Effector CD8-positive, alpha-beta T cell (primary cell): ENCODE measurements around the gene MAP2K3.

Experiments
- DNase-seq: peaks from one replicate; lab custom pipeline; 2025; lab: John Stamatoyannopoulos, UW

The MAP2K3 gene

GRCh38 chr17:21351366-21352065 lies 67.0 kb downstream of the MAP2K3 start:
- DNase-seq, result no peak

DNA sequence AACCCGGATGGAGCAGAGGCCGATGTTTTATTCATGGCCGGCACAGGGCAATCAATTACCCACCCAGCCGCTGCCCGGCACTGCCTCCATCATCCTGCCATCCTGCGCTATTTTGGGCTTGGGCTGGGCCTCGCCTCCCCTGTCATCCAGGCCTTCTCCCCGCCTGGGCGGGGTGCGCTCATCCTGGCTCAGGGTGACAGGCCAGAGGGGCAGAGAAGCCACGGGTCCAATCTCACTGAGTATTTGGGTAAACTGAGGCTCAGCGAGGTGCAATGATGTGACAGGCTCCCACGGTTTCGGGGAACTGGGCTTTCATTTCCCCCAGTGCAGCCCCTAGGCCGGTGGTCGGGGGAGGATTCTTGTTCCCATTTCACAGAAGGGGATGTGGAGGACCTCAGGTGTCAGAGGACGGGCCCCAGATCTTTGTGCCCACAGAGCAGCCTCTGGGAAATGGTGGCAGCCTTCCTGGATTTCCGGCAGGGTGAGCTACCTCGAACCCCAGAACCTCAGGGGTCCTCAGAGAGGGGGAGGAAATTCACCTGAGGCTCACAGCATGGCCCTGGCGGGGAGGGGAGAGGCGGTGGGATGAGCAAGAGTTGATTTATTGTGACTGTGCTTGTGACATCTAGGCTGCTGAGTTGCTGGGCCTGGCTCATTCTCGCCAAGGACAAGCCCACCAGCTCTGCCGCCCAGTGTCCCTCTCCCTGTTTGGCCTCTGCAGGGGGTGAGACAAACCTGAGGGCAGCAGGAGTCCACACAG lies 67.9 kb downstream of the MAP2K3 start:
- DNase-seq, result no peak

GRCh38 chr17:21352981-21353265 lies 68.4 kb downstream of the MAP2K3 start:
- no peak for DNase-seq

DNA sequence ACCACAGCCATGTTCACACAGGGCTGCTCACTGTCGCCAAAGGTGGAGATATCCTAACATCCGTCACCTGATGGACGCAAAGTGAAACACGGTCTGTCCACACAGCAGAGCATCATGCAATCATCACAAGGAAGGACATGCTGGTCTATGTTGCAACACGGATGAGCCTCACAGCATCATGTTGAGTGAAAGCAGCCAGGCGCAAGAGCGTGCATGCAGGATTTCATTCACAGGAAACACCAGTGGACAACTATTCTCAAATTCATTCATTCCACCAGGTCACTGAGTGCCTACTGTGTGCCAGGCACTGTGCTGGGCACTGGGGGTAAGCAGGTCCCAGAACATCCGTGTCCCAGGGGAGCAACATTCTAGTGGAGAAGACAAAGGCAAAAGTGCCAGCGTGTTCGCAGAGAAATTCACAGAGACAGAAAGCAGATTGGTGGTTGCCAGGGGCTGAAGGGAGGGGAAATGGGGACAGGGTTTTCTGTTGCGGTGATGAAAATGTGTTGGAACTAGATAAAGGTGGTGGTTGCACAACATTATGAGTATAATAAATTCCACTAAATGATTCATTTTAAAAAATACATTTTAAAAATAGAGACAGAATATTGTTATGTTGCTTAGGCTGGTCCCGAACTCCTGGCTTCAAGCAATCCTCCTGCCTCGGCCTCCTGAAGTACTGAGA lies 69.0 kb downstream of the MAP2K3 start:
- no peak for DNase-seq

GRCh38 chr17:21354796-21355385 lies 70.4 kb downstream of the MAP2K3 start:
- no peak for DNase-seq

GRCh38 chr17:21355586-21355985 lies 71.1 kb downstream of the MAP2K3 start:
- DNase-seq, result no peak

DNA sequence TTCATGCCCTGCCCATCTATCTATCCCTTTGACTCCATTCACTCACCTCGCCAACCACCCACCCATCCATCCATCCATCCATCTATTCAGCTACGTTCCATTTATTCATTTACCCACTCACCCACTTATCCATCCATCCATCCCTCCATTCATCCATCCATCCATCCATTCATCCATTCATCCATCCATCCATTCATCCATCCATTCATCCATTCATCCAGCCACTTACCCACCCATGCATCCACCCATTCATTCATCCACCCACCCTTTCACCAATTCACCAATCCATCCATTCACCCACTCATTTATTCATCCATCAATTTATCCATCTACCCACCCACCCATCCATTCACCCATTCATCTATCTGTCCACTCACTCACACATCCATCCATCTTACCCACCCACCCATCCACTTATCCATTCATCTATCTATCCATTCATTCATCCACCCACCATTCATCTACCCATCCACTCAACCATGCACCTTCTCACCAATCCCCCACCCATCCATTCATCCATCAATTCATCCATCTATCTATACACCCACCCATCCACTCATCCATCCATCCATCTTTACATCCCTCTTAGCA lies 72.1 kb downstream of the MAP2K3 start:
- DNase-seq, result no peak

- DNase-seq, result no peak
These were observed 72.8 kb downstream of the MAP2K3 start for GRCh38 chr17:21357281-21357680.

DNA sequence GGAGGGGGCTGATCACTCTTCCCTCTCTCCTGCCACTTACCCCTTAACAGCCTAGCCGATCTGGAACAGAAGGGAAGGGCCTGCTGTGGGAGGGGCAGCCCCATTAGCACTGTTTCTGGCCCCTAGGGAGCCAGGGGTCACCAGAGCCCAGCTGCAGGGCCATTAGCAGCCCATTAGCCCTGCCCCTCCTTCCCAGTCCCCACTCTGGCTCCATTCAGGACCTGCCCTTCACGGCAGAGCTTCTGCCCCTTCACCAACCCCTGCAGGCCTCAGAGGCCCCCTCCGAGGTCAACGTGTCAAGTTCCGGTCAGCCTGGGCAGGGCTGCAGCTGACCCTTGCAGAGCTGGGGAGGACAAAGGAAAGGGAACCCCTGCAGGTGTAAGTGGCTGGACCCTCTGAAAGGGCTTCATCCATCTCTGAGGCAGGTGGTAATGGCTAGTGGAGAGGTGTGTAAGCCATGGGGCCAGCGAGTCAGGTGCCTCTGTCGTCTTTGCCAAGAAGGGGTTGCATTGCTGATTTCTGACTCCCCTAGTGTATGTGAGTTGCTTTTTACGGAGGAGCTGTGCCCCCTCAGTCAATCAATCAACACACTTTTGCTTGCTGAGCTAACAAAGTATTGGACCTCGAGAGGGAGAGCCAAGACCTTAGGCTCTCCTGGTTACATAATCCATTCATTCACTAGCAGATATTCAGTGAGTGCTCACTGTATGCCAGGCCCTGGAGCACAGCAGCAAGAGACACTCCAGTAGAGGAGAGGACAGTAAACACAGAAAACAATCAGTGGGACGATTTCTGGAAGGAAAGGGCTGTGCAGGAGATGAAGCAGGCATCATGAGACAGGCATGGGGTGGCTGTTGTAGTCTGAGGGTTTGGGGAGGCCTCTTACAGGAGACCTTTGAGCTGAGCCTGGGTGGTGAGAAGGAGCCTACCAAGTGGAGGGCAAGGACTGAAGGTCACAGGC lies 73.5 kb downstream of the MAP2K3 start:
- DNase-seq, result no peak

GRCh38 chr17:21358682-21359482 lies 74.4 kb downstream of the MAP2K3 start:
- no peak for DNase-seq

DNA sequence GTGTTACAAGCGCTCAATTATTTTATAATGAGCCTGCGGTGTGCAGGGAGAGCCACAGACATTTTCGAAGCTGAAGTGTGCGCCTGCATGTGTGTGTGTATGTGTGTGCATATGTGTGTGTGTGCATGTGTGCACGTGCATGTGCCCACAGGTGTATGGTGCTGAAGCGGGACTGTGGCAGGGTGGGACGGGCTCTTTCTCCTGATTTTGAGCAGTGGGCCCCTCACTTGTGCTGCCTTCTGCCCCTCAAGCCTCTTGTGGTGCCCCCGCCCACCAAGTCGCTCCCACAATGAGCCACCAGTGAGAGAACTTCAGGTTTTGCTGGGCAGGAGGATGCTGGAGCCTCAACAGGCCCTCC lies 75.0 kb downstream of the MAP2K3 start:
- DNase-seq, result no peak

- no peak for DNase-seq
These were observed 75.5 kb downstream of the MAP2K3 start for GRCh38 chr17:21360048-21360447.

DNA sequence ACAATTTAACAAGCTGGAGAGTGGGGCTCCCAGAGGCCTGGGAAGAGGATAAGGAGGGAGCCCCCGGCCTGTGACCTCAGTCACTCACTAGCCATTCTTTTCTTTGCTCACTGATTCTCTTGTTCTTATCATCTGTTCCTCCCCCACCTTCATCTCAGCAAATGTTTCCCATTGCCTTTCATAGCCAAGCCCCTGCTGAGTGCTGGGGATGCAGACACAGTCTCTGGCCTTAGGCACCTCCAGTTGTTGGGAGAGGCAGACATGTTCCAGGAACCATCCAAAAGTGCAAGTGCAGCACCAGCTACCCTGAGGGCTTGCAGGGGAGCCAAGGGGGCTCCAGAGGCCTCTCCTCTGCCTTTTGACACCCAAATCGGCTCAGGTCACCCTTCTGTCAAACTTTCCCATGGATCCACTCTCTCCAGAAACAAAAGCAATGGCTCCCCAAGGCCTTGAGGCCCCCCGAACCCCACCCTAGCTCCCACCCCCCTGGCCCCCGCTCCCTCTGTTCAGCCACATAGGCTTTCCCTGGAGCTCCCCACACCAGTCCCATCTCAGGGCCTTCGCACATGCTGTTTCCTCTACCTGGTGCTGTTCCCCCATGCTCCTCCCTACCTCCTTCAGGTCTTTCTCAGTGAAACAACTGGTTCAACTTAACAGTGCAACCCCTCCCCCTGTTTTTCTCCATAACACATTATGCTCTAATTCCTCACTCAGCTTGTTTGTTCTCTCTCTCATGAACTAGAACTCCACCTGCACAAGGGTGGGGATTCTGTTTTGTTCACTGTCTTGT lies 76.7 kb downstream of the MAP2K3 start:
- no peak for DNase-seq

DNA sequence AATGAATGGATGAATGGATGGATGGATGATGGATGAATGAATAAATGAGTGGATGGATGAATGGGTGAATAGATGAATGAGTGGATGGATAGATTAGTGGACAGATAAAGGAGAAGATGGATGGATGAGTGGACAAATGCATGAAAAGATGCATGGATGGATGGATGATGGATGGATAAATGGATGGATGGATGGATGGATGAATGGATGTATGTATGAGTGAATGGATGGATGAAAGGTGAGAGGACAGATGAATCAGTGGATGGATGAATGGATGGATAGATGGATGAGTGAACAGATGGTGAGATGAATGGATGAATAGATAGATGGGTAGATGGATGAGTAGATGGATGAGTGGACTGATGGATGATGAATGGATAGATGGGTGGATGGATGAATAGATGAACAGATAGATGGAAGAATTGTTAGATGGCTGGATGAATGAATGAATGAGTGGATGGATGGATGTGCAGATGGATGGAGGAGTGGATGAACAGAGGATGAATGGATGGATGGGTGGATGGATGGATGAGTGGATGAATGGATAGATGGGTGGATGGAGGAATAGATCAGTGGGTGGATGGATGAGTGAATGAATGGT lies 77.9 kb downstream of the MAP2K3 start:
- no peak for DNase-seq

DNA sequence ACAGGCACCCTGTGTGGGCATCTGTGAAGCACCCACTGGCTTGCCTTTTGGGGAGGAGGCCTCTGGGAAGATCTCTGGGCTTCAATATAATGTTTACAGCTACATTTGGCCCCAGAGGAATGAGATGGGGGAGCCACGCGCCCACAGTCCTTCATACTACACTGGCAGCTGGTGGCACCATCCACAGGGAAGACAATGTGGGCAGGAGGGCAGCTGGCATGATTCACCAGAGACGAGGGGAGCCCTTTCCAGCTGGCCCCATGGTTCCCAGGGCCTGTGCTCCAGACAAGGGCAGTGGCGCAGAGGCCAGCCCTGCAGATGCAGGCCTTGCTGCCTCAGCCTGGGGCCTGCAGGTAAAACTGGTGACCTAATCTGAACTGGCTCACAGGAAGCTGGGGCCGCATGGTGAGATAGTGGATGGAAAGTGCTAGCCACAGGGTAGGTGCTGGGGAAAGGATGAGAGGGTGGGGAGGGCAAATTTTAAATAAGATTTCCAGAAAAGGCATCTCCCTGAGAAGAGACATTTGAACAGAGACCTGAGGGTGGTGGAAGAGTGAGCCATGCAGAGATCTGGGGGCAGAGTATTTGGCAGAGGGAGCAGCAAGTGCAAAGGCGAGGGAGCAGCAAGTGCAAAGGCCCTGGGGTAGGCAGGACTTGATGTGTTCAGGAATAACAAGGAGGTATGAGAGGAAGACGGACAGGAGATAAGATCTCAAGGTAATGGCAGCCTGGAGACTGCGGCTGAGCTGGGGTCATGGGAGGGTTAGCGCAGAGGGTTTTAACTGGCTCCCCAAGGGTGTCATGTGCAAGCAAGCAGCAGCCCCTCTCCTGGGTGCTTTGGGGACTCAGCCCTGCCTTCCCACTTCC lies 79.5 kb downstream of the MAP2K3 start:
- DNase-seq, result no peak
